OCI-M2 (cell line): ENCODE data around the gene PARD6B.
A peak's percentile ranks its signal among the peaks of the same experiment; 100 is the strongest.
"Not testable (repeated sequence)": the region's sequence is repeated elsewhere in the genome, so short reads cannot be mapped to it uniquely, and the experiment has no call there.

Experiments
- DNase-seq: peaks from one replicate; lab custom pipeline; 2025; ENCODE audit not compliant: unreplicated experiment; lab: John Stamatoyannopoulos, UW

Gene PARD6B

DNA sequence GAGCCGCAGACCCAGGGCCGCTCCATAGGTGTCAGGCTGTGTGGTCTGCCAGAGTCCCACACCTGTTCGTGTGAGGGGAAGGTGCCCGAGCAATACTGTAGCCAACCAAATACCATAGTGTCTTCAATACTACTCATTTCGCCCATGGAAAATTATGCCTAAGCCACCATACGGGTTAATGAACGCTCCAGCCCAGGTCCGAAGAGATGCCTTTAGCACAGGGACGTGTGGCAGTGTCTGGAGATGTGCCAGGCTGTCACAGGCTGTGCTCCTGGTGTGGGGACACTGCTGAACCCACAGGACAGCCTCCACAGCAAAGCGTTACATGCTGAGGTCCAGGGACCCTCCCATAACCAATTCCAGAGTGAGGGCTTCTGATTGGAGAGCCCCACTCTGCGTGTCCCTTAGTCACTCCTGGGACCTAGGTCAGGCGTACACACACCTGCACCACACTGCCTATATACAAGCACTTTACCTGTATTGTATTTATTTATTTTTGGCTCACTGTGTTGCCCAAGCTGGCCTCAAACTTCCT lies 38.2 kb downstream of the PARD6B start:
- not testable (repeated sequence) for DNase-seq

DNA sequence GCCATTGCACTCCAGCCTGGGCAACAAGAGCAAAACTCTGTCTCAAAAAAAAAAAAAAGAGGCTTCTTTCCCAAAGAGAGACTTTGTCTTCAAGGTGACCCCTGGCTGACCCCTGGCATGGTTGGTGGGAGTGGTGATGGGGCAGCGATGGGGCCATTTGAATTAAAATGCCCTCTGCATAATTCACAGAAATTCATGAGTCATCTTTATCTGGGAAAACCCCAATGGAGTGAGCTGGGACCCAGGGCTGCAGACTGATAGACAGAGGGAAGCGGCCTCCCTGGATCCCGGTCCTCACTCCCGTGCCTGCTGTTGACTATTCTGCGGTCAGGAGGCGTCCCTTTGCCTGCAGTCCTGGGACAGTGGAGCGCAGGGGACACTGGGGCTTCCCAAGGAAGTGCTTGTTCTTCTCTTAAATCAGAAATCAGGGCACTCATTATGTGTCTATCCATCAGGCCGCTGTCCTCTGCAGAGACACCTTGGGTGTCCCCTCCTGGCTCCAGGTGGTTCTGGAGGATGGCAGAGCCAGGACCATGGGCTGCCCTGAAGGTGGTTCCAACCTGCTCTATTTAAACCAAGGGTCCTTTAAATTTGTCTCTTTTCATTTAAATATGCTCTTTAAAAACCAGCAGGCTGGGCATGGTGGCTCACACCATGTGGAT lies 40.2 kb downstream of the PARD6B start:
- not testable (repeated sequence) for DNase-seq

DNA sequence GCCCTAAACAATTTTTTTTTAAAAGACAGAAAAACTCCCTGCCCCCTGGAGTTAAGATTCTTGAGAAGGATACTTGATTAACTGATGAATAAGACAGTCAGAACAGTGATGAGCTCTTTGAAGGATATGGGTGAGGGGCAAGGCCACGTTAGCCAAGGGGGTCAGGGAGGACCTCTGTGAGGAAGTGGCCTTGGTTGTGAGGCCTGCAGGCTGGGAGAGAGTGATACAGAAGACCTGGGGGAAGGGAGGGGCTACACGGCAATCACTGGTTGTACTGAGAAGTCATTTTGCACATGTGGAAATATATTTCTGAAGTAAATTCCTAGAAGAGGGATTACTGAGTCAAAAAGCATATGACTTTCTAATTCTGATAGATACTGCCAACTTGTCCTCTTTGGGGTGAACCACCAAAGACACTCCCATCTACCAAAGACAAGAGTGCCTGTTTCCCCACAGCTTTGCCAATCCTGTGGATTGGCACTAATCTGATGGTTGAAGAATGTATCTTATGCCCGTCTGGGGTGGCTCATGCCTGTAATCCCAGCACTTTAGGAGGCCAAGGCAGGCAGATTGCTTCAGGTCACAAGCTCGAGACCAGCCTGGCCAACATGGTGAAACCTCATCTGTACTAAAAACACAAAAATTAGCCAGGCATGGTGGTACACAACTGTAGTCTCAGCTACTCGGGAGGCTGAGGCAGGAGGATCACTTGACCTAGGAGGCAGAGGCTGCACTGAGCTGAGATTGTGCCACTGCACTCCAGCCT lies 41.2 kb downstream of the PARD6B start:
- DNase-seq: no peak

DNA sequence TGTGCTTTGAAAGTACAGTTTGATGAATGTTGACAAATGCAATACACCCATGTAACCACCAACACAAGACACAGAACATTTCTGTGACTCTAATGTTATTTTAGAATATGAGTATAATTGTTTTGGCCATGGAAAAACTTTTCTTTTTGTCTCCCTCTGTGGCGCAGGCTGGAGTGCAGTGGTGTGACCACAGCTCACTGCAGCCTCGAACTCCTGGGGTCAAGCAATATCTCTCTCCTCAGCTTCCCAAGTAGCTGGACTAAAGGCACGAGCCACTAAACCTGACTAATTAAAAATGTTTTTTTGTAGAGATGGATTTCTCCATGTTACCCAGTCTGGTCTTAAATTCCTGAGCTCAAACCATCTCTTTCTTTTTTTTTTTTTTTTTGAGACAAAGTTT lies 43.1 kb downstream of the PARD6B start:
- no peak for DNase-seq

DNA sequence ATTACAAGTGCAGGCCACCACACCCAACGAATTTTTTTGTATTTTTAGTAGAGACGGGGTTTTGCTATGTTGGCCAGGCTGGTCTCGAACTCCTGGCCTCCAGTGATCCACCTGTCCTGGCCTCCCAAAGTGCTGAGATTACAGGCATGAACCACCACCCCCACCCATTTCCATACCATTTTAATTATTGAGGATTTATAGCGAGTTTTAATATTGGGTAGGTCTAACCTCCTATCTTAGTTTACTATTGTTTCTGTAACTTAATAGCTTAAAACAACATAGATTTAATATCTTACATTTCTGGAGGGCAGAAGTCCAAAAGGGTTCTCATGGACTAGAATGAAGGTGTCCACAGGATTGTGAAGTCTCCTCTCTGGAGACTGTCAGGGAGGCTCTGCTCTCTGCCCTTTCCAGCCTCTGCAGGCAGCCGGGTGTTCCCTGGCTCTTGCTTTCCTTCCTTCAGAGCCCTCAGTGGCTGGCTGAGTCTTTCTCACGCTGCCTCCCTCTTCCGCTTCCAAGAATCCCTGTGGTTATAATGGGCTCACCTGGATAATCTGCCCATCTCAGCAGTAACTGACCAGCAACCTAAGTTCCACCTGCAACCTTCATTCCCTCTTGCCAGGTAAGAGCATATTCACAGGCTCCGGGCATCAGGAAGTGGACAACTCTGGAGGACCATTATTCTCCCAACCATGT lies 44.9 kb downstream of the PARD6B start:
- DNase-seq: no peak

DNA sequence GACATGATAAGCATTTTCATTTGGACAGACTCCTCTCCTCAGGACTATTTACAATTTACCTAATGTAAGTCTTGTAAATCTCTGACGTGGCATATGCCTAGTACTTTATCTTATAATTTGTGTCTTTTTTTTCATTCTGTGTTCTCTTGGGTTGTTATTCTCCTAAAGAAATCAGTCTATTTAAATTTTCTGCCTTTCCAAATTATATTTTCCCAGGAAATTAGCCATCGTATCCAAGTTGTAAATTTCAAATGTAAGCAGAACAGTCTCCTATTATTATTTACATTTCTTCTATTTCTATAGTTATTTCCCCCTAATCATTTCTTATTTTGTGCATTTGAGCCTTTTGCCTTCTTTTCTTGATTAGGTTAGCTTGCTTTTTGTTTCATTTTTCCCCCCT lies 46.0 kb downstream of the PARD6B start:
- DNase-seq: no peak

DNA sequence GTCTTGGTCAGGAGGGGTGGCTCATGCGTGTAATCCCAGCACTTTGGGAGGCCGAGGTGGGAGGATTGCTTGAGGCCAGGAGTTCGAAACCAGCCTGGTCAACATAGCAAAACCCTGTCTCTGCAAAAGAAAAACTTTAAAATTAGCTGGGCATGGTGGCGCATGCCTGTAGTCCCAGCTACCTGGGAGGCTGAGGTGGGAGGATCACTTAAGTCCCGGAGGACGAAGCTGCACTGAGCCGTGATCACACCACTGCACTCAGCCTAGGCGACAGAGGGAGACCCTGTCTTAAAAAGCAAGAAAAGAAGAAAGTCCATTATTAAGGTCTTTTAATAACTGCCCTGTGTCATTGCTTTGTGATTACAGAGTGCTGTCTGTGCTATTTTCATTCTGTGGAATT lies 47.6 kb downstream of the PARD6B start:
- not testable (repeated sequence) for DNase-seq

DNA sequence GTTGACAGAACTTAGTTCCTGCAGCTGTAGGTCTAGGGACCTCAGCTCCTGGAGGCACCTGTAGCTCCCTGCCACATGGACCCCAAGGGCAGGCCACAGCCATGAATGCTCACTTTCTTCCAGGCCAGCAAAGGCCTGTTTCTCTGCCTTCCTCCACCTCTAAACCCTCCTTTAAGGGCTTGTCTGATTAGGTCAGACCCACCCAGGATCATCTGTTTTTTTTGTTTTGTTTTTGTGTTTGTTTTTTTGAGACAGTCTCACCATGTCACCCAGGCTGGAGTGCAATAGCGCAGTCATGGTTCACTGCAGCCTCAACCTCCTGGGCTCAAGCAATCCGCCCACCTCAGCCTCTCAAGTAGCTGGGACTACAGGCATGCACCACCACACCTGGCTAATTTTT lies 52.0 kb downstream of the PARD6B start:
- DNase-seq: no peak

DNA sequence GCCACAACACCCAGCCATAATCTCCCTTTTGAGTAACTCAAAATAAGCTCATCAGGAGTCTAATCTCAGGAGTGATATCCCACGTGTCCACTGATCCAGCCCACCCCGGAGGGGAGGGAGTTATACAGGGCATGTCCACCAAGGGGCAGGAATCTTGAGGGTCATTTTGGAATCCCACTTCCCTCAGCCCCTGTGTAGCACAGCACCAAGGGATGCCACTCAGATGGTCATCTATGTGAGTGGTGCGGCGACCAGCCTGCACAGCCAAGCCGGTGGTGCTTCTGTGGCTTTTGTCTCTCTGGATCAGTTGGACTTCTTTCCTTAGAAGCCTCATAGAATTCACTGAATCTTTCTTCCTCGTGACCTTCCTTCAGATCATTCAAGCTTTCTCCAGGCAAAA lies 52.5 kb downstream of the PARD6B start:
- DNase-seq: no peak

DNA sequence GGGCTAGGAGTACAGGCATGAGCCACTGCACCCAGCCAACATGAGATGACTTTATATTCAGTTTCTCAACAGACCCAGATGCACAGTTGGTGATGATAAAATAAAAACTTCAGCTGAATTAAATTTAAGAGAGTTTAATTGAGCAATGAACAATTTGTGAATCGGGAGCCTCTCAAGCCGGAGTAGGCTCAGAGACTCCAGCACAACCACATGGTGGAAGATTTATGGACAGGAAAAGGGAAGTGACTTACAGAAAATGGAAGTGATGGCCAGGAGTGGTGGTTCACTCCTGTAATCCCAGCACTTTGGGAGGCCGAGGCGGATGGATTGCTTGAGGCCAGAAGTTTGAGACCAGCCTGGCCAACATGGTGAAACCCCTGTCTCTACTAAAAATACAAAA lies 53.1 kb downstream of the PARD6B start:
- DNase-seq: no peak

DNA sequence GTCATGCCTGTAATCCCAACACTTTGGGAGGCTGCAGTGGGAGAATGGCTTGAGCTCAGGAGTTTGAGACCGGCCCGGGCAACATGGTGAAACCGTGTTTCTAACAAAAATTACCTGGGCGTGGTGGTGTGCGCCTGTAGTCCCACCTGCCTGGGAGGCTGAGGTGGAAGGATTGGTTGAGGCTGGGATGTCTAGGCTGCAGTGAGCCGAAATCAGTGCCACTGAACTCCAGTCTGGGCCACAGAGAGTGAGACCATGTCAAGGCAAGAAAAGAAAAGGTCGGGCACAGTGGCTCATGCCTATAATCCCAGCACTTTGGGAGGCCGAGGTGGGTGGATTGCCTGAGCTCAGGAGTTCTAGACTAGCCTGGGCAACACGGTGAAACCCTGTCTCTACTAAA lies 55.3 kb downstream of the PARD6B start:
- DNase-seq: no peak

DNA sequence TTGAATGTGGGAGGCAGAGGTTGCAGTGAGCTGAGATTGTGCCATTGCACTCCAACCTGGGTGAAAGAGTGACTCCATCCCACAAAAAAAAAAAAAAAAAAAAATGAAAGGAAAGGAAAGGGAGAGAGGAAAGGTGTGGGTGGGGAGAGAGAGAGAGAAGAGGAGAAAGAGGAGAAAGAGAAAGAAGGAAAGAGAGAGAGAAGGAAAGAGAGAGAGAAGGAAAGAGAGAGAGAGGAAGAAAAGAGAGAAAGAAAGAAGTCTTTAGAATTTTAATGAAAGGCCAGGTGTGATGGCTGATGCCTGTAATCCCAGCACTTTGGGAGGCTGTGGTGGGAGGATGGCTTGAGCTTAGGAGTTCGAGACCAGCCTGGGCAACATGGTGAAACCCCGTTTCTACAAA lies 55.8 kb downstream of the PARD6B start:
- no peak for DNase-seq

DNA sequence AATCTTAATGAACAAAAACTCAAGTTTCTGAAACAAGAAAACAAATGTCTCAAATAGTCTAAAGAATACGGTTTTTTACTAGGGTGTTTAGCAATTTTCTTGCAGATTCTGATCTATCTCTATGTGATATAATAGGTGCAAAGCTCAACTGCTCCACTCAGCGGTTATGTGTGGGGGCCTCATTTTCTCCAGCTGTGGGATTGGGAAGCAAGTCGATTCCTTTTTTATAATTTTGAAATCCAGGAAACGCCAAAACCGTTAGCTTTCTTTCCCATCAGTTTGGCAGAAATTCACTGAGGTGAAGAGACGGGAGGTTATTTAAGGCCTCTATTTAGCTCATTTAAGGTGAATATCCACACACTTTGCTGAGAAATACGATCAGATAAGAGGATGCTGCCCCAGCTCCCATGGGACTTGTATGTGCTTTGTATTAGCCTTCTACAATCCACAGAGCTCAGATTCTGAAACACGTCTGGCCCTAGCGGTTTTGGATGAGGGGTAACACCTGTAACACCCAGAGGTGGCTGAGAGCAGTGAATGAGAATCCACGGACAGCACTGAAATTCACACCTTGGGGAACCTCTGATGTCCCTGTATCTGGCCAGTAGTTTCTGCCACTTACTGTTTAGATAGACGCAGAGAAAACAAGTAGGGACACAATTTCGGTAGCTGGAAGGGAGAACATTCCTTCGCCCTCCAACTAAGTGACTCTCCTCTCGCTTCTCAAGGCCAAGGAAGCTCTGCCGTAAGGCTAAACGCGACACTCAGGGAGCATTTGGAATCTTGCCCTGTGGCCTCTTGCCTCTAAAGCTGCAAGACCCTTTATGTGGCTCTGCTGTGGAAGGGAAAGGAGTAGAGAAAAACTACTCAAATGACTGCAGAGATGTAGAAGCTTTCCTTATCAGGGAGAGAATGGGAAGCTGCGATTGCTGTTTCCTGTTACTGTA lies 56.9 kb downstream of the PARD6B start:
- no peak for DNase-seq

DNA sequence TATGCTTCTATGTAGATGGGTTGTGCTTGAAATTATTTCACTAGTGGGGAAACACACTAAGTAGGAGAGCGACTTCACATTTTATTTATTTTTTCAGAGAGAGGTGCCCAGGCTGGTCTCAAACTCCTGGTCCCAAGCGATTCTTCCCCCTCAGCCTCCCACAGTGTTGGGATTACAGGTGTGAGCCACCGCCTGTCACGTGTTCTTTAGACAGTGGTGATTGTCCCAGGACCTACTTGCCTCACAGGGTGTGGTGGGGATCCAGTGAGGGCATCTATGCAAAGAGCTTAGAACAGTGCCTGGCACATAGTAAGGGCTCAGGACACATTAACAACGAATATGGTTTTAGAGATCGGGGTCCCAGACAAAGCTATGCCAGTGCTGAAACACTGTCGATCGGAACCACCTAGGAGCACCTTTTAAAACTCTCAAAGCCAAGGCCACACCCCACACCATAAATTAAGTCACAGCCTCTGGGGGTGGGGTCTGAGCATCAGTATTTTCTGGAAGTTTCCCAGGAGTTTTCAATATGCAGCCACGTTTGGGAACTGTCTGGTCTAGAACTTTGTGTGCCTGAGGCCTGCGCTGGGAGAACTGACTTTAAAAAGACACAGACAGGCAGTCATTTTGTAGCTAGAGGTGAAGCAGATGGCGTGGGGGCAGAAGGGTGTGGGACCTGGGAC lies 58.7 kb downstream of the PARD6B start:
- DNase-seq: no peak

DNA sequence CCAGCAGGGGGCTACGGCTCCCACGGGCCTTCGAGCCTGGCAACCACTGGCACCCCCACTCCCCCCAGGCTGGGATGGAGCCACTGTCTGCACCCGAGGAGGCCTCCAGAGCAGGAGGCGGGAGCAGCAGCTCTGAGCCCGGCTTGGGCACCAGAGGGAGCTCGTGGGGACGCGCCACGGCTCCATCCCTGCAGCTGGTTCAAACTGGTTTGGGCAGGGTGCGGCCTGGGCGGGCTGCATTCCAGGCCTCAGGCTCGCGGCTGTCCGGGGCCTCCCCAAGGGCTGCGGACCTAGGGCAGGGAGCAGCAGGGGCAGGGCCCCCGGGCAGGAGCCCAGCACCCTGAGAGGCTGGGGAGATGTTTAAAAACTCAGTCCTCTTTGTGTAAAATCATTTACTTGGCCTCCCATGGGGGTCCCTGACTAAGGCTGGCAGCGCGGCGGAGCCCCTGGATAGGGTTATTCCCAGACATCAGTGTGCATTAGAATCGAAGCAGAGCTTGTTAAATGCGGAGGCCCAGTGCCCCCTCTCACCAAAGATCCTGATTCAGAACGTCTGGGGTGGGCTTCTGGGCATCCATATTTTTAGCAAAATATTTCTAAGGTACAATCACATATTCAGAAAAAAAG lies 59.4 kb downstream of the PARD6B start:
- DNase-seq: peak; percentile 49

DNA sequence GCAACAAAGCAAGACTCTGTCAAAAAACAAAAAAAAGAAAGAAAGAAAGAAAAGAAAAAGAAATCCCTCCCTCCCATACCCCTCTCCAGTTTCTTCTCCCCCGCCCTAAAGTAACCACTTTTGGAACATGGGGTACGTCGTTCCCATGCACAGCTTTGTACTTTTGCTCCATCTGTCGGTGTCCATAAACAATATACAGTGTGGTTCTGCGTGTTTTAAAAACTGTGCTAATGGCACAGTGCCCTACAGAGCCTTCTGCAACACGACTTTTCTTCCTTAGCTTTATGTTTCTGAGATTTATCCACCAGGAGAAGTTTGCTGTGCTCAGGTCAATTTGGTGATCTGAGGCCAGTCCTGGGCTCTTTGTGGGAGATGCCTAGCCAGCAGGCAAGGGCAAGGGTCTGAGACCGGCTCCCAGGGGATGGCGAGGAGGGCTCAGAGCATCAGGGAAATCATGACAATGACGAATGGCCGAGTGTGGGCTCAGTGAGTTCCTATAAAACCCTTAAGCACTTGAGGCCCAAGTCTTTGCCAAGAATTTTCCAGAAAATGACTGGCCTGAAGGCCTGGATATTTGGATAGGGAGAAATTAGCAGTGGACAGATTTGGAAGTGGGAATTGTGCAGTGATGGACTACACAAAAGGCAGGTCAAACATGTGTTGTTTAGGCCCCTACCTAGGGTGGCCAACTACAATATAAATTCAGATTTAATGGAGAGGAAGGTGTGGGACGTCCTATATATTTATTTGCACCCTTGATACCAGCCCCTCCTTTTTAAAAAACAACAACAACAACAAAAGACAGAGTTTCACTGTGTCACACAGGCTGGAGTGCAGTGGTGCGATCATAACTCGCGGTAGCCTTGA lies 61.6 kb downstream of the PARD6B start:
- DNase-seq: no peak

DNA sequence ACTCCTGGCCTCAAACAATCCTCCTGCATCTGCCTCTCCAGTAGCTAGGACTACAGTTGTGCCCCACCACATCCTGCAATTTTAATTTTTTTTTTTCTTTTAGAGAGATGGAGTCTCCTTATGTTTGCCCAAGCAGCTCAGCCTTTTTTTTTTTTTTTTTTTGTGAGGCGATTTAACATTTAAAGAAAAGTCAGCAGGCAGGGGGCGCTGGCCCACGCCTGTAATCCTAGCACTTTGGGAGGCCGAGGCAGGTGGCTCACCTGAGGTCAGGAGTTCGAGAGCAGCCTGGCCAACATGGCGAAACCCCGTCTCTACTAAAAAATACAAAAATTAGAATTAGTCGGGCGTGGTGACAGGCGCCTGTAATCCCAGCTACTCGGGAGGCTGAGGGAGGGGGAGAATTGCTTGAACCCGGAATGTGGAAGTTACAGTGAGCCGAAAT lies 62.2 kb downstream of the PARD6B start:
- DNase-seq: not testable (repeated sequence)

DNA sequence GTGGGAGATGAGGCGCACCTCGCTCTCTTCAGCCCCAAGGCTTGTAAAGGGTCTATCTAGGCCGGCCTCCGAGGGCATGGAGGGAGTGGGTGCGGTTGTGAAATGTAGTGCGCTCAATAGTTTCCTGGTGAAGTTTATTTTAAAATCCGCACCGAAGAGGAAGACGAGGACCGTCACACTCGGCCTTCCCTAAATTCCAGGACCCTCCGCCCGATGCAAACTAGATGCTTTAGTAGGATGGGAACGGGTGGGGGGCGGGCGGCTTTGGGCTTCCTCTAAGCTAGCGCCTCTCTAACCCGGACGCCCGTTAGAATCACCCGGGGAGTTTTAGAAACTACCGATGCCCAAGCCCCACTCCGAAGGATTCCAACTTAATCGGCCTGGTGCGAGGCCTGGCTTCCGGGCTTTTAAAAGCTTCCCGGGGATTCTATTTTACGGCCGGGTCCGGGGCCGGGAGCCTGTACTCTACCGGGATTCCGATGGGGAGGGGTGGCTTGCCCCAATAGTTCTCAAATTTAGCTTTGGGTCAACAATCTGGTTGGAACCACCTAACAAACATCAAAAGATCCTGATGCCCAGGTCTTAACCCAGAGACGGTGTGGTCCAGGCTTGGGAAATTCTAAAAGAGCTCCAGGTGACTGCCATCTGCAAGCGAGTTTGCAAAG lies 62.9 kb downstream of the PARD6B start:
- no peak for DNase-seq
